Dedifferentiated amniotic fluid mesenchymal stem cell (primary cell): Measurements from ENCODE around the gene RNF213.
"Not testable (repeated sequence)": the region's sequence is repeated elsewhere in the genome, so short reads cannot be mapped to it uniquely, and the experiment has no call there.

Source experiments
- DNase-seq: peaks from one replicate; pipeline ENCODE4 v3.0.0-alpha.2; 2016; ENCODE audit errors: extremely low spot score

Gene RNF213

DNA sequence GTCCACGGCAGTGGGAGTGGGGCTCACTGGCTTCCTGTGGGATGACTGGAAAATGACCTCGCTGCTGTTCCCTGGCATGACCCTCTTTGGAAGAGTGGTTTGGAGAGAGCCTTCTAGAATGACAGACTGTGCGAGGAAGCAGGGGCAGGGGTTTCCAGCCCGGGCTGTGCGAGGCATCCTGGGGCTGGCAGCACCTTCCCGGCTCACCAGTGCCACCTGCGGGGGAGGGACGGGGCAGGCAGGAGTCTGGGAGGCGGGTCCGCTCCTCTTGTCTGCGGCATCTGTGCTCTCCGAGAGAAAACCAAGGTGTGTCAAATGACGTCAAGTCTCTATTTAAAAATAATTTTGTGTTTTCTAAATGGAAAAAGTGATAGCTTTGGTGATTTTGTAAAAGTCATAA, 7.8 kb upstream of the RNF213 start:
- no peak for DNase-seq

DNA sequence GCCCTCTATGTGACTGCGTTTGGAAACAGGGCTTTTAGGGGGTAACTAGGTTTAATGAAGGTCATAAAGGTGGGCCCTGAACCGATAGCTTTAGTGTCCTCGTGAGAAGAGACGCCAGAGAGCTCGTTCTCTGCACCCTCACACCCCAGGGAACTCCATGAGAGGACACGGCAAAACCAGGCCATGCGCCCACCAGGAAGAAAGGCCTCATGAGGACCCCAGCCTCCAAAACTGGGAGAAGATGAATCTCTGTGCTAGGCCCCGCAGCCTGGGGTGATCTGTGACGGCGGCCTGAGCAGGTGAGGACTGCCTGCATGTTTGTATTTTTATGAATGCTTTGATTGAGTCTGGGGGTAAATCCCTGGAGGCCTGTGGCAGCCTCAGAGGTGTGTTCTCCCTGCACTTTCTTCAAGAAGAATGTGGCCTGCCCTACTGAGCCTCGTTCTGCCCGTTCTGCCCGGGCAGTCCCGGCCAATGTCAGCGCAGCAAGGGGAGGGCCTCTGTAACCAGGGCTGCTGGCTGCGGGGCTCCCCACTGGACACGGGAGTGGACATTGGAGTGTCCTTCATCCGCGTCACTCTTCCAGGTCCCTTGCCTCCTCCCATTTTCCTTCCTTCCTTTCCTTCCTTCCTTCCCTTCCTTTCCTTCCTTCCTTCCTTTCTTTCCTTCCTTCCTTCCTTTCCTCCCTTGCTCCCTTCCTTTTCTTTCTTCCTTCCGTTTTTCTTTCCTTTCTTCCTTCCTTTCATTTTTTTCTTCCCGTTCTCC, 6.8 kb upstream of the RNF213 start:
- no peak for DNase-seq

DNA sequence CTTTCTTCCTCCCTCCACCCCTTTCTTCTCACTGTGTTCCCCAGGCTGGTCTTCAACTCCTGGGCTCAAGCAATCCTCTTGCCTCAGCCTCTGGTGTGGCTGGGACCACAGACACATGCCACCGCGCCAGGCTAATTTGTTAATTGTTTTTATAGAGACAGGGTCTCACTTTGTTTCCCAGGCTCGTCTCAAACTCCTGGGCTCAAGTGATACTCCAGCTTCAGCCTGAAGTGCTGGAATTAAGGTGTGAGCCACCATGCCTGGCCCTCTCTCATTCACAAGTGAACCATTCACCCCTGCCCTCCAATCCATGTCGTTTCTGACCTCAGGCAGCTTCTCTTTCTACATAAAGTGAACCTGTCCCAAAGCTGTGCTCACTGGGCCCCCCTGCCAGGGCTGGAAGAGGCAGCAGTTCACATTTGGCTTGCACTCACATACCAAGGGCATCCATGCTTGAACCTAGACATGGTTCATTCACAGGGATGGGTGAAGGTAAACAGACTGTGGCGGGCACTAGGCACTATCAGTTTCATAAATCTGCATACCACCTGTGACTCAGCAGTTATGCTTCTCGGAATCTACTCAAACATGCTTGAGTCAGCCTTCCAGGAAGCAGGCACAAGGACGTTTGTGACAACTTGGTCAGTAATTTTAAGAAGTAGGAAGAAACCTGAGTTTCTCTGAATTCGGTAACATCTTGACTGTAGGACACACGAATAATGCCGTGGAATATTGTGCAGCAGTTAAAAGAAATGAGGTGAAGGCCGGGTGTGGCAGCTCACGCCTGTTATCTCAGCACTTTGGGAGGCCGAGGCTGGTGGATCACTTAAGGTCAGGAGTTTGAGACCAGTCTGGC, 6.0 kb upstream of the RNF213 start:
- peak; percentile 90 for DNase-seq

DNA sequence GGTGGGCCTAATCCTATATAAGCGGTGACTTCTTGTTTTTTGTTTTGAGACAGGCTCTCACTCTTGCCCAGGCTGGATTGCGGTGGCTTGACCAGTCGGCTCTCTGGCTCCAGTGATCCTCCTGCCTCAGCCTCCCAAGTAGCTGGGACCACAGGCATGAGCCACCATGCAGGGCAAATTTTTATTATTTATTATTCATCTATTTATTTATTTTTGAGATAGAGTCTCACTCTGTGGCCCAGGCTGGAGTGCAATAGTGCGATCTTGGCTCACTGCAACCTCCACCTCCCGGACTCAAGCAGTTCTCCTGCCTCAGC, 4.7 kb upstream of the RNF213 start:
- DNase-seq, result no peak

DNA sequence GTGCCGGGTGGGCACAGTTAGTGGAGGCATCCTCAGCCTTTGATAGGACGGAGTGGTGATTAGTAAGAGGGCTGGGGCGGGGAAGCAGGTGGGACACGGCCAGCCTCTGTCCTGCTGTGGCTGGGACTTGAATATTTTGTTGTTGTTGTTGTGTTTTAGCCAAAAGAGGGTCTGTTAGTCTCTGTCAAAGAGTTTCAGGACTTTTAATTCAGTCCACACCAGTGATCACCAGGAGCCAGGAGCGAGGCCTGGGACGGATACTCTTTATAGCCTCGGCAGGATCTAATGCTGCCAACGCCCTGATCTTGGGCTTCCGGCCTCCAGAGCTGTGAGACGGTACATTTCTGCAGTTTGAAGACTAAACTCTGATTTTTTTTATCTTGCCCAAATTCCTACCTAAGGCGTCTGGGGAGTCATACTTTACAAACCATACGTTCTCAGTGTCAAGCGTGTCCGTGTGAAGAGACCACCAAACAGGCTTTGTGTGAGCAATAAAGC, 2.9 kb upstream of the RNF213 start:
- DNase-seq, result no peak

DNA sequence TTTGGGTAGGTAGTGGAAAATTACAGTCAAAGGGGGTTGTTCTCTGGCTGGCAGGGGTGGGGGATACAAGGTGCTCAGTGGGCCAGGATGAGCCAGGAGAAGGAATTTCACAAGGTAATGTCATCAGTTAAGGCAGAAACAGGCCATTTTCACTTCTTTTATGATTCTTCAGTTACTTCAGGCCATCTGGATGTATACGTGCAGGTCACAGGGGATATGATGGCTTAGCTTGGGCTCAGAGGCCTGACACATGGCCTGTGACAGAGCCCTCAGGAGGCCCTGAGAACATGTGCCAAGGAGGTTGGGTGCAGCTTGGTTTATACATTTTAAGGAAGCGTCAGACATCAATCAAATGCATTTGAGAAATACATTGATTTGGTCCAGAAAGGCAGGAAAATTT, 2.4 kb upstream of the RNF213 start:
- DNase-seq, result not testable (repeated sequence)

DNA sequence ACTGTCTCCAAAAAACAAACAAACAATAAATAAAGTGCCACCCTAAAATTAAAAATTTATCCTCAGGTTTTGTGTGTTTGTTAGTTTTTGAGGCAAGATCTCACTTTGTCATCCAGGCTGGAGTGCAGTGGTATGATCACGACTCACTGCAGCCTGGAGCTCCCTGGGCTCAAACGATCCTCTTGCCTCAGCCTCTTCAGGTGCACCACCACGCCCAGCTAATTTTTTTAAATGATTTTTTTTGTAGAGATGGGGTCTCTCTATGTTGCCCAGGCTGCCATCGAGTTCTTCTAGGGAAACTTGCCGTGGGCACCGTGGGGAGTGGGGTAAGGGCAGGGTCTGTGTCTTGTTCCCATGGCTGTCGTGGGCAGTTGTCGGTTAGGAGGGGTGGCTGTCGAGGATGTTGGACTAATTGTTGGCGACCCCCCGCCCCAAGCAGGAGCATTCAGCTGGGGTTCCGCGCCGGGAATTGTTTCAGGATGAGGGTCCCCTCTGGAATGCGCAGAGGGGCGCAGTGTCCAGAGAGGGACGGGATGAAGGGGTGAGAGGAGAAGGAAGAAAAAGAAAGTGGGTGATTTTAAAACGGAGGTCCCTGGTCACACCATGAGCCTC, 1.1 kb upstream of the RNF213 start:
- no peak for DNase-seq

DNA sequence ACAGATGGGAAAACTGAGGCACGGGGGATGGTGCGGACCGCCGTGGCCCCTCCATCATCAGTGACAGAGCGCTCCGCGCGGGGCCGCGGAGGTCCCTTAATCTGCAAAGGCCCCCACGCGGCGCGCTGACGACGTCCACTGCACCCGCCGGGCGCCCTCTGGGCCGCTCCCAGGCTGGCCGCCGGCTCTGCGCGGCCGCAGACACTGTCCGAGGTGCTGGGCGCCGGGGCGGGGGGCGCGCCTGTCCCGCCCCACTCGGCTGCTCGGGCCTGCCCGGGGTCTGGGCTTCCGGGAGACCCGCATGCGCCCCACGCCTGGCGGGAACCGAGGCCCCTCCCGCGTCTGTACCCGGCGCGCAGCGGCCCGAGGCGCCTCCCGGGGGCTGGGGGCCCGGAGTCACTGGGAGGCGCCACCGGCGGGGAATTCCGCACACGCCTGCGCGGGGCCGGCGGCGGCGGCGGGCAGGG, 550 bp upstream of the RNF213 start:
- DNase-seq, result peak; percentile 38

DNA sequence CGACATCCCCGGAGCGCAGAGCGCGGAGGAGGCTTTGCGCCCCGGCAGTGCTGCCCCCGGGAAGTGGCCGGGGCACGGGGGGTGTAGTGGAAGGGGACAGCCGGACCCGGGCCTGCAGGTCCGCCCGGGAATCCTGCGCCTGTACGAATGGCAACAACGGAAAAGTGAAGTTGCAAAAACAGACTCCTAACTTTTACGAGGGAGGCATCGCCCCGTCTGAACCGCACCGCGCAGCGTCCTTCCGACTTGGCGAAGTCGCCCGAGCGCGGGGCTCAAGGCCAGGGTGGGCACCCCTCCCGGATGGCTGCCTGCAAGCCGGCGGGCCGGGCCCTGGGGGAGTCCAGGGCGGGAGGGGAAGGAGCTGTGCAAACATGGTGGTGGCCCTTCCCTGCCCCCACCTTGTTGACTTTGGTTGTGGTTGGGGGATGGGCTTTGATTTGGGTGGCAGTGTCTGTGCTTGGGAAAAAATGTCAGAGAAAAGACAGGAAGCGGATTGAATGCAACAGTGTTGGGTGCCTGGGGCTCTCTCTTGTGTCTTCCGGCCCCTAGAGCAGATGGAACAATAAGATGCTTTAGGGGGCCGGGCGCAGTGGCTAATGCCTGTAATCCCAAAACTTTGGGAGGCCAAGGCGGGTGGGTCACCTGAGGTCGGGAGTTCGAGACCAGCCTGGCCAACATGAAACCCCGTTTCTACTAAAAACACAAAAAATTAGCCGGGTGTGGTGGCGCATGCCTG, 675 bp downstream of the RNF213 start:
- DNase-seq, result no peak

DNA sequence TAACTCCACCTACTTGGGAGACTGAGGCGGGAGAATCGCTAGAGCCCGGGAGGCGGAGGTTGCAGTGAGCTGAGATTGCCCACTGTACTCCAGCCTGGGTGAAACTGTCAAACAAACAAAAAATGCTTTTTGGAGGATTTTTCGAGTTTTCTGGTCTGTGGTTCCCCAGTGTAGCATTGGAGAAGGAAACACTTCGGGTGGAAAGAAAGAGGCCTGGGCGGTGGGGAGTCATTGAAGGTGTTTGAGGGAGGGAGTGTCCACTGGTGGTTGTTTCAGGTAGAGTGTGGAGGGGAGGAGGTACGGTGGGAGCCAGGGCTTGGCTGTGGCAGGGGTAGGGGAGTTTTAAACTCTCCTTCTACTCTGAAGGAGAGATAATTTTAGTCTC, 1.2 kb downstream of the RNF213 start:
- DNase-seq, result no peak

DNA sequence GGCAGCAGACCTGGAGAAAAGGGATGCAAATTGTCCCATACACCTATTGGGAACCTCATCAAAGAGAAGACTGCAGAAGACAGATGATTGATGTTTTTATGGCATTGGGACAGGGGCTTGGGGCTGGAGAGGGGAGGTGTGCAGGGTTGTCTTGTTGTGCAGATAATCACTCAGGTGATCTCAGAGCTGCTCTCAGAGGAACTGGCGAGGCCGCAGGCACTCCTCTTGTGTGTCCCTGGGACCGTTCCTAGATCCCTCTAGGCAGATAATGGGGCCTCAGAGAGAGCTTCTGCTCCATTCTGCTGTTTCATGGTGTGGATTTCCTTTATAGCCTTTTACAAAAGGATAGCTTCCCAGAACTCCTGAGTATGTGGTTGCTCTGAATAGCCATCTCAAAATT, 1.6 kb downstream of the RNF213 start:
- DNase-seq, result no peak

DNA sequence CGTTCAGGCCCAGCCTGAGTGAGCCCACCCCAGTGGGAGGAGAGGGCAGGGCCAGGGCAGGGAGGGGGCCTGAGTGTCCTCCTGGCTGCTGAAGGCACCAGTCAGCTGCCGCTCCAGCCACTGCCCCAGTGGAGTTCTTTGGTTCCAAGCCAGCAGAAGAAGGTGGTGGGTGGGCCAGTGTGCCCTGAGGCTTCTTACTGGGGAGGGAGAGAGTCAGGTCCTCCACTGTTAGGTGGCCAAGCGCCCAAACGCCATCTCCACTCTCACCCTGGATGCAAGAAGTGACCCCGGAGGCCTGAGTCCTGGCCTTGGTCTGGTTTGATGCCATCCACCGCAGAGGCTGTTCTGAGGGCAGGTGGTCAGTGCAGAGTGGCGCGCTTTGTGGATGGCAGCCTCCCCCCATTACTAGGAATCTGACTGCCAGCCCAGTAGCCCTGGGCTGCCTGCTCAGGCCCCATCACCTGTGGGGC, 2.2 kb downstream of the RNF213 start:
- no peak for DNase-seq

DNA sequence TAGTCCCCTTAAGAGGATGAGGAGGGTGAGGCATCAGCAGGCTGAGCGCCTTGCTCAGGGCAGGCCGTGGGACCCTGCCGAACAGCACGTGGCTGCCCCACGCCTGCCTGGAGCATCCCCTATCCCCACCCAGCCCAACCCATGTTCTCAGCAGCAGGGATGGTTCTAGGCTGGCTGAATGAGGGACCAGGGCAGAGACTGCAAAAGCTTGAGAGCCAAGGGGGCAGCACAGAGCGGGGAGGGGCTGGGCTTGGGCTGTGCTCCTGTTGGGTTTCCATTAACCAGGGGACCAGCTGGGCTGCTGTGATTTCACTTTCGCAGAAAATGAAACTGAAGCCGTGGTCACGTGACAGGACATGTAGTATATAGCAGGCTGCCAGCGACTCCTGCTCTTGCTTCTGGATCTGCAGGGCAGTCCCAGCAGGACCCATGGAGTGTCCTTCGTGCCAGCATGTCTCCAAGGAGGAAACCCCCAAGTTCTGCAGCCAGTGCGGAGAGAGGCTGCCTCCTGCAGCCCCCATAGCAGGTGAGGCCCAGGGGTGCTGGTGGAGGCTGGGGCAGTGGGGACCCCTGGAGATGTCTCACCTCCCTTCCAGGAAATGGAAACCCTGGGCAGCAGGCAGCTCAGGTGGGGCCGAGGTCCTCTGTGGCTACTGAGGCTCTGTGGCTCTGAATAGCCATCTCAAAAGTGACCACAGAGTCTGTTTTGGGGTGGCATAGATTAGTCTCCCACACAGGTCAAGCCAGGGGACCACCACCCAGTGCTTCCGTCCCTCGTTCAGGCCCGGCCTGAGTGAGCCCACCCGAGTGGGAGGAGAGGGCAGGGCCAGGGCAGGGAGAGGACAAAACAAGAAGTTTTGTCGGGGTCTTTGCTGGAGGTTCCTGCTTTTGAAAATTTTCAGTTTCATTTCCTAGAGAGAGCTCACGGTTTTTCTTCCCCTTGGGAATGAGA, 2.9 kb downstream of the RNF213 start:
- DNase-seq, result no peak

DNA sequence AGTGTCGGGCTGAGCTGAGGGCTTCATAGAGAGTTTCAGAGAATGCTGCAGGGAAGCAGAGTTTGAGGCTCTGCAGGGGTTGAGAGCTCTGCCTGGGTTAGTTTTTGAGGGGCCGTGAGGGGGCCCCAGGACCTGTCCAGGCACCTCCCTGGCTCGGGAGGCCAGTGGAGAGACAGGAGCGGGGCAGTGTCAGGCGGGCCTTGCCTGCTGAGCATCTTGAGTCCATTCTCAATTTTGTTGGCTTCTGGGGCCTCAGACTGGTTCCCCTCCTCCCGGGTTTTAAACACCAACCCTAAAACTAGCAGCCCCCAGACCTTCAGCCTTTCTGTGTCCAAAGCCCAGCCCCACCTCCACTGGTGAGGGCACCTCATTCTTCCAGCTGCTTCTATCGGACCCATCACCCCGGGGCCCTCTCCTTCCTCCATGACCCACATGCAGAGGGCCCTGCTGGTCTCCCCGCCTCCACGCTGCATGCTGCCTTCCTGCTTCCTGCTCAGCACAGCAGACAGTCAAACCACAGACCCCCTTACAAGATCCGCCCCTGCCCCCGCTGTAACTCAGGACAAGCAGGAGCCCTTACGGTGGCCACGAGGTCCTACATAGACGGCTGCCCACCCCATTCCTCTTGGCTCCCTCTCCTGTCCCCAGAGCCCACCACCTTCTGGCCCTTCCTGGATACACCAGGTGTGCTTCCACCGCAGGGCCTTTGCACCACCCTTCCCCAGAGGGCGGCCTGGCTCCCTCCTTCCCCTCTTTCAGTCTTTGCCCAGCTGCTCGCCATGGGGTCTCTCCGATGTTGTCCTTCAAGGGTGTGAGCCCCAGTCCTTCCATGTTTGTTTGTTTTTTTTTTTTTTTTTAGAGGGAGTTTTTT, 3.8 kb downstream of the RNF213 start:
- DNase-seq, result no peak

DNA sequence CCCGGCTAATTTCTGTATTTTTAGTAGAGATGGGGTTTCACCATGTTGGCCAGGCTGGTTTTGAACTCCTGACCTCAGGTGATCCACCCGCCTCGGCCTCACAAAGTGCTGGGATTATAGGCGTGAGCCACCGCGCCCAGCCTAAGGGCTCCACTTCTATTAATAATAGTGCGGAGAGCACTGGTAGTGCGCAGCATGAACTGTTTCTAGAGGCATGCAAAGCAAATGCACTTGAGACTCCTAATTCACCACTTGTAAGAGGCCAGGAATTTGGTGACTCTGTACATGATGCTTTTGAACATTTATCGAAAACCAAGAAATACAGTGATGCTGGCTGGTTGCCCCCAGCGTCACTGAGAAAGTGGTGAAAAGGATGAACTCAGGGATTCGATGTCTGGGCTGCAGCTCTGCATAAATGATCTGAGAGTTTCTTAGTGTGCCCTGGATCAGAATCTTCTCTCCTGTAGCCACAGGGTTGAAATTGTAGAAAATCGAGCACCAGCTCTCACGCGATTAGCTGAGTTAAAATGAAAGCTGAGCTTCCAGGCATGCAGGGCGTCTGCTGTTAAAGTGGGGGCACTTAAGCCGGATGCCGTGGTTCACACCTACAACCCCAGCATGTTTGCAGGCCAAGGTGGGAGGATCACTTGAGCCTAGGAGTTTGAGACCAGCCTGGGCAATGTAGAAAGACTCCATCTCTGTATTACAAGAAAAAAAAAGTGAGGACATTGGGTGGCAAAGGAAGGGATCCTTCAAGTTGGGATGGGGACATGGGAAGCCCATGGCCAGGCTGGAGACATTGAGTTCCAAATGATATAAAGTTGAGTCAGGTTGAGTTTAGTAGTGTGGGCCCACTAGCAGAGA, 4.8 kb downstream of the RNF213 start:
- DNase-seq, result no peak

DNA sequence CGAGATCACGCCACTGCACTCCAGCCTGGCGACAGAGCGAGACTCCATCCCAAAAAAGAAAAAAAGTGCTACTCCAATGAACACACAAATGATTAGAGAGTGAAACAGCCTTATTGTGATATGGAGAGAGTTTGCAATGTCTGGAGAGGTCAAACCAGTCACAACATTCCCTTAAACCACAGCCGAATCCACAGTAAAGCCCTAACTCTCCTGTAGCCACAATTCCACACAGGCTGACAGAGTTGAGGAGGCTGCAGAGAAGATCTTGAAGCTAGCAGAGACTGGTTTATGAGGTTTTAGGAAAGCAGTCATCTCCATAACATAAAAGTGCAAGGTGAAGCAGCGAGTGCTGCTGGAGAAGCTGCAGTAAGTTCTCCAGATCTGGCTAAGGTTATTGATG, 6.7 kb downstream of the RNF213 start:
- no peak for DNase-seq

DNA sequence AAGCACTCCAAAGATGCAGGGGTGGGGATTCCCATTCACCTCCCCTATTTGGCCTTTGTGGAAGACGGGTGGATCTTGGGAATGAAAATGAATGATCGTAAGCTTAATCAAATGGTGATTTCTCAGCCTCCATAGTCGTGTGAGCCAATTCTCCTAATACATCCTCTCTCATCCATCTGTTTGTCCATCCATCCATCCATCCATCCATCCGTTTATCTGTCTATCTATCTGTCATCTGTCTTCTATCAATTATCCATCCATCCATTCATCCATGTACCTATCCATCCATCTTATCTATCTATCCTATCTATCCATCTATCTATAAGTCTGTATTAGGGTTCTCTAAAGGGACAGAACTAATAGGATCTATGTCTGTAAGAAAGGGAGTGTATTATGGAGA, 7.8 kb downstream of the RNF213 start:
- no peak for DNase-seq

DNA sequence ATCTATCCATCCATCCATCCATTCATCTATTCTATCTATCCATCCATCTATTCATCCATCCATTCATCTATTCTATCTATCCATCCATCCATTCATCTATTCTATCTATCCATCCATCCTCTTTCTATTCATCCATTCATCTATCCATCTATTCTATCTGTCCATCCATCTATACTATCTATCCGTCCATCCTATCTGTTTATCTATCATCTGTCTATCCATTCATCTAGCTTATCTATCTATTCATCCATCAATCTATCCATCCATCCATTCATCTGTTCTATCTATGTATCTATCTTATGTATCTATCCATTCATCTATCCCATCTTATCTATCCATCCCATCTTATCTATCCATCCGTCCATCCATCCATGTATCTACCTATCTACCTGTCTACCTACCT, 8.8 kb downstream of the RNF213 start:
- DNase-seq, result no peak

DNA sequence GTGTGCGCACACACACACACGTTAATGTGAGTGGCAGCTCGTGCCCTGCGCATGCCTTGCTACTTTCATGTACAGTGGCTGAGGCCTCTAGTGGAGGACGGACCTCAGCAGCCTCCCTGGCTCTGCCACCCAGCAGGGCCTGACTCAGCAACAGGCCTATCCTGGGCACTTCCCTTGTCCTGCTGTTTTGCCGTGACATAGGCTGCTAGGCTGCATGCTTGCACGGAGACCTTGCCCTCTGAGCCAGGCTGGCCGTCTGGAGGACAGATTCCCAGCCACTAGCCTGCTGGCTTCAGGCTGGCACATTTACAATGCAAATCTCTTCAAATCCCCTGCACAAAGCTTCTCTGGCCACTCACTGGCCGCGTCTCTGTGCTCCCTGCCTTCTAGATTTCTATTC, 9.5 kb downstream of the RNF213 start:
- no peak for DNase-seq
